Keratinocyte (primary cell): ENCODE data around the gene COL4A5. TPM values are rescaled to one million over a fixed set of nuclear protein-coding genes. Genes with fewer than 3 reads are reported as not detected.

ENCODE experiments used
- DNase-seq: peaks from one replicate; pipeline ENCODE4 v3.0.0-alpha.2; 2011; ENCODE audit warnings: low read depth, missing footprints, low spot score
- FAIRE-seq: peaks from 2 replicates; lab custom pipeline; 2011; peaks lifted over from hg19 to GRCh38; lab: Jason Lieb, UNC
- H2AFZ ChIP-seq: 2 replicates; pipeline ENCODE4 v1.6.0; 2012; ENCODE audit warnings: low read length, control low read depth, inconsistent platforms; ENCODE audit not compliant: control insufficient read depth
- H3K27ac ChIP-seq: 2 replicates; pipeline ENCODE4 v1.5.1; 2011; ENCODE audit warnings: low read length; ENCODE audit not compliant: control insufficient read depth, insufficient read depth
- H3K27me3 ChIP-seq: 3 replicates; pipeline ENCODE4 v1.6.0; 2011; ENCODE audit warnings: low read length; ENCODE audit not compliant: control insufficient read depth, insufficient read depth; ENCODE audit errors: extremely low read depth
- H3K36me3 ChIP-seq, 2 experiments: 2 replicates in 1 of 2; 3 replicates in 1 of 2; pipeline ENCODE4 v1.5.1; 2011; ENCODE audit warnings: low read length in 2 of 2, mild to moderate bottlenecking in 1 of 2; ENCODE audit not compliant: control insufficient read depth in 2 of 2, insufficient read depth in 2 of 2; ENCODE audit errors: extremely low read depth in 1 of 2
- H3K4me1 ChIP-seq: 3 replicates; pipeline ENCODE4 v1.5.1; 2011; ENCODE audit warnings: low read length; ENCODE audit not compliant: control insufficient read depth, insufficient read depth; ENCODE audit errors: extremely low read depth
- H3K4me2 ChIP-seq: 3 replicates; pipeline ENCODE4 v1.6.0; 2011; ENCODE audit warnings: low read depth, low read length; ENCODE audit not compliant: control insufficient read depth, insufficient read depth; ENCODE audit errors: extremely low read depth
- H3K4me3 ChIP-seq, 3 experiments: fragments of 200-600 bp in 1 of 3; sonication (generic) in 1 of 3; 2 replicates in 2 of 3; 3 replicates in 1 of 3; pipeline ENCODE4 v1.5.1; 2011 to 2016; ENCODE audit warnings: low read length in 3 of 3, mild to moderate bottlenecking in 3 of 3, control low read depth in 2 of 3, inconsistent platforms in 1 of 3, low read depth in 1 of 3, mixed read lengths in 1 of 3, mixed run types in 1 of 3, moderate library complexity in 1 of 3; ENCODE audit not compliant: control insufficient read depth in 2 of 3, insufficient read depth in 2 of 3; ENCODE audit errors: extremely low read depth in 1 of 3
- H3K79me2 ChIP-seq: 2 replicates; pipeline ENCODE4 v1.6.0; 2012; ENCODE audit warnings: low read length; ENCODE audit not compliant: control insufficient read depth, insufficient read depth
- H3K9ac ChIP-seq: 3 replicates; pipeline ENCODE4 v1.6.0; 2011; ENCODE audit warnings: low read length; ENCODE audit not compliant: control insufficient read depth, insufficient read depth; ENCODE audit errors: extremely low read depth
- H3K9me1 ChIP-seq: 3 replicates; pipeline ENCODE4 v1.6.0; 2011; ENCODE audit warnings: low read length; ENCODE audit not compliant: control insufficient read depth, insufficient read depth; ENCODE audit errors: extremely low read depth
- H3K9me3 ChIP-seq: 2 replicates; pipeline ENCODE4 v1.5.1; 2012; ENCODE audit warnings: low read depth, low read length; ENCODE audit not compliant: control insufficient read depth
- H4K20me1 ChIP-seq: 3 replicates; pipeline ENCODE4 v1.6.0; 2011; ENCODE audit warnings: low read length; ENCODE audit not compliant: control insufficient read depth, insufficient read depth; ENCODE audit errors: extremely low read depth
- CTCF ChIP-seq, 3 experiments: IDR thresholded peaks in 1 of 3; conservative IDR thresholded peaks in 1 of 3; optimal IDR thresholded peaks in 1 of 3; 2 replicates in 2 of 3; 3 replicates in 1 of 3; pipeline versions ENCODE3 to v1.5.1; 2011; ENCODE audit warnings: low read length in 3 of 3, mild to moderate bottlenecking in 3 of 3, moderate library complexity in 2 of 3, control low read depth in 1 of 3, inconsistent platforms in 1 of 3; ENCODE audit not compliant: insufficient read depth in 2 of 3; ENCODE audit errors: extremely low read depth in 1 of 3
- EZH2 ChIP-seq: IDR thresholded peaks from one replicate; pipeline ENCODE4 v1.6.1; 2012; ENCODE audit warnings: inconsistent platforms, mild to moderate bottlenecking, low read length, moderate library complexity
- dilution Hi-C: fragments of 300-500 bp; cut with MboI; formaldehyde crosslinking; loops from one replicate; pipeline ENCODE4 v1.7.0; 2020; ENCODE audit warnings: low sequenced_read_pairs; ENCODE audit not compliant: extremely low pct_ligation_motif_present
- polyA plus RNA-seq, 5 experiments: library from polyadenylated mRNA; depleted of rRNA in 3 of 5; stranded (reverse) in 3 of 5; stranded (forward) in 1 of 5; unstranded in 1 of 5; fragments of >200 nt; gene quantifications; 1 replicate in 1 of 5; 2 replicates in 3 of 5; 3 replicates in 1 of 5; pipeline versions ENCODE4 v1.2.1 to v1.2.3, GENCODE V29; 2011 to 2012; ENCODE audit warnings: missing spikeins in 2 of 5, low read depth in 1 of 5, low replicate concordance in 1 of 5

Gene COL4A5
- polyA plus RNA-seq, 1 donor (not counting 4 experiments of a cell fraction or from before 2014, with no cell fraction given), result 53.2 TPM

- Histone ChIP-seq H3K4me1 (no peaks in the 10 kb centered on the region), H3K9me3 (no peaks in the 10 kb centered on the region), H3K4me3 (no peak overlapping the region), H3K9ac (no peak overlapping the region), H4K20me1 (no peaks in the 10 kb centered on the region), H3K27me3 (peaks cover 4% of the 10 kb centered on the region), H3K4me2 (no peak overlapping the region), H3K9me1 (no peaks in the 10 kb centered on the region), H3K36me3 (peaks cover 0 to 2% of the 10 kb centered on the region in 2 experiments), H3K79me2 (no peaks in the 10 kb centered on the region), H3K27ac (no peak overlapping the region), H2AFZ (no peak overlapping the region)
- FAIRE-seq, result peak; percentile 81
- dilution Hi-C loops, result no loop called here
- peak; percentile 29 to 60 (median 42) for TF ChIP-seq CTCF (optimal IDR thresholded peaks at IDR 0.05 in 1 of 3, IDR thresholded peaks at IDR 0.05 in 1 of 3, conservative IDR thresholded peaks at IDR 0.05 in 1 of 3; ENCODE audit: extremely low read depth in 1 of 3, insufficient read depth in 2 of 3, low read length in 3 of 3)
- no peak for TF ChIP-seq EZH2
- no peak for DNase-seq
Observed at GRCh38 chrX:108584617-108585211, 145.1 kb downstream of the COL4A5 start.

GRCh38 chrX:108590496-108590895, 150.9 kb downstream of the COL4A5 start:
- Histone ChIP-seq H3K4me2 (no peak overlapping the region), H4K20me1 (no peaks in the 10 kb centered on the region), H3K4me3 (no peak overlapping the region), H3K27me3 (no peaks in the 10 kb centered on the region), H2AFZ (no peak overlapping the region), H3K9me3 (no peaks in the 10 kb centered on the region), H3K9ac (no peak overlapping the region), H3K4me1 (no peaks in the 10 kb centered on the region), H3K9me1 (no peaks in the 10 kb centered on the region), H3K36me3 (peaks cover 0 to 2% of the 10 kb centered on the region in 2 experiments), H3K79me2 (no peaks in the 10 kb centered on the region), H3K27ac (no peak overlapping the region)
- dilution Hi-C loops, result no loop called here
- TF ChIP-seq CTCF (optimal IDR thresholded peaks at IDR 0.05 in 1 of 3, IDR thresholded peaks at IDR 0.05 in 1 of 3, conservative IDR thresholded peaks at IDR 0.05 in 1 of 3; ENCODE audit: extremely low read depth in 1 of 3, insufficient read depth in 2 of 3, low read length in 3 of 3) (no peak), EZH2 (no peak)
- no peak for DNase-seq
- no peak for FAIRE-seq
